ENCODE data around the gene NETO1.
A peak's percentile ranks its signal among the peaks of the same experiment; 100 is the strongest.

The NETO1 gene

DNA sequence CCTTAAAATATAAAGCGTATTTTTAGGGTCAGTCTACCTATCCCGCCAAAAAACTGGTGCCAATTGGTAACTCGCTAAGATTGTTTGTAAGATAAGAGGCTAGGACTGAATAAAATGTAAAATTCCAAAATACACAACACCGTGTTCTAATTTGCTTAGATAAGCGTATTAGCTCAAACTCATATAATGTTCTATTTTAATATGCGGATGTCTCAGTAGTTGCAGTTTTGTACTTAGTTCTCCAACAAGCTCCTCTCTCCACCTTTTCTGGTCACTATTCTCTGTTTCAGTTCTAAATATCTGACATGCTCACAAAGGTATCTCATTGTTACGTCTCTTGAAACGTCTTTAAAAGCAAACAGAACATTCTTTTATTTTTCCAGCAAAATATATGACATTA is 24.0 kb downstream of the NETO1 start:
- DNase-seq, result no peak

DNA sequence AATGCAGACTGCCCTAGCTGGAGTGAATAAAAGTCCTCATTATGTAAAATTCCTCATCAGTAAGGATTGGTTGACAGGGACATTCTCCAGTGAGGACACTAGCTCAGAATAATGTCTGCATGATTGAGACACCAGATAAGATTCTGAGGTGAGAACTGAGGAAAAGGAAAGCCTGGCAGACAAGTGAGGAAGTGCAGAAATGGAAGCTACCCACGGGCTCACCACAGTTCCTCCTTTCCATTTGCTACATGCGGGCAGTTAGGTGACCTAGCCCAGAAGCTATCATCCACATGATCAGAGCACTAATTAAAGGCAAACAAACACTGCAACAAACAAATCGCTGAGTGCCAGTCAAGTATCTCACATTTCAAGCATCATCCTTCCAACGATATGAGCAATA is 27.7 kb downstream of the NETO1 start:
- DNase-seq, result no peak

DNA sequence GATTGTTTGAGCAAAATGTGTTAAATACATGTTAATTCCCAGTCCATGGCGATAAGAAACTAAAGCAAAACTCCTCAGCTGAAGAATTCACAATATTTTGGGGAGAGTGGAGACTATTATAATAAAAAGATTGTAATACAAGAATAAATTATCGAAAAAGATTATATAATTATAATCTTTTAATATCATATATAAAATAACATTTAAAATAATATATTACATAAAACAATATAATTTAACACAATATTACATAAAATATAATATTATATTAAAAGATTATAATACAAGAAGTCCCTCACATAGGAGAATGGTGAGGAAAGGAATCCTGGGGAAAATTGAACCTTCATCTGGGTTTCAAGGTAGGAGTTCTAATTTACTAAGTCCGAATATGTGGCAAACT is 33.1 kb downstream of the NETO1 start:
- DNase-seq, result no peak

DNA sequence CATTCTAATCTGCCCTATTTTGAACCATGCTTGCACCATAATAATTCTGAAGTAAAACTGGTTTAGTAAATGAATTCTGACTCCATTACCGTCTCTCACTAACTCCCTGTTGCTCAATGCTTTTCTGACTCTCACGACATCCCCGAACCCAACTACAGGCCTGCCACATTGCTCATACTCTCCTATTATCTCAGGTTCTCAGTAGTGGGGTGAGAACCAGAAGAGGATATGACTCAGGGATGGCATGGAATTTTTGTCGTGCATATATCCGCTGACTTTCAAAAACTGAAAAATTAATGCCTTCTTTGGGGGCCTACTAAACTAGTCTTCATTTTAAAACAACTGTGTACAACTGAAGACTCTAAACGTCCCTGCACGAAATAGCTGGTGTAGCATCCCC is 34.3 kb downstream of the NETO1 start:
- no peak for DNase-seq

DNA sequence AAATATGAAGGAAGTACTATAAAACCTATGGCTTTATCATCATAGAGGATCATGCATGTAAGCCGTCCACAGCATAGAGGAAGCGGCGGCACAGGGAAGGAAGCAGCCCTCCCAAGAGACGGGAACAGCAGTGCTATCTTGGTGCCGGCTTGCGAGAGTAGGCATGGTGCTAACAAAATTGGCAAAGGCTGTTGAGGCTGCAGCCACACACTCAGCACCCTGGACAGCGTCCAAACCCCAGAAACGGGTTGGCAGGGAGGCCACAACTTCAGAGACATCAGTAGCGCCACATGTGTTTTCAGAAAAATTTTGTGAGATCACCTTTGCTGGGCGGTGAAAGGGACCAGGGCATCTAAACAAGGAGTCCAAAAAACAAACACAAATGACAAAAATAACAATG is 37.7 kb downstream of the NETO1 start:
- DNase-seq, result peak; percentile 24

DNA sequence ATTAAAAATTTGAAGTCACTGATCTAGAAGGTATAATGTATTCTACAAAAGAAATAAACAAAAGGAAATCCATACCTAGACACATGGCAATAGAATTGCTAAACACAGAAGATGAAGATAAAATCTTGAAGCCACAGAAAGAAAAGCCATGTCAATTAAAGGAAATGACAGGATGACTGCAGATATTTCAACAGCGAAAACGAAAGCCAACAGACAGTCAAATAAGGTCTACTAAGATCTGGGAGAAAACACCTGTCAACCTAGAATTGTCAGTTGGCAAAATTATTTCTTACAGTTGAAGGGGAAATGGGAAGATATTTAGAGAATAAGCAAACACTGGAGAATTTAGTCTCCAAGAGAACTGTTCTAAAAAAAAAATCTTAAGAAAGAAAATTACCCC is 39.2 kb downstream of the NETO1 start:
- DNase-seq, result no peak

DNA sequence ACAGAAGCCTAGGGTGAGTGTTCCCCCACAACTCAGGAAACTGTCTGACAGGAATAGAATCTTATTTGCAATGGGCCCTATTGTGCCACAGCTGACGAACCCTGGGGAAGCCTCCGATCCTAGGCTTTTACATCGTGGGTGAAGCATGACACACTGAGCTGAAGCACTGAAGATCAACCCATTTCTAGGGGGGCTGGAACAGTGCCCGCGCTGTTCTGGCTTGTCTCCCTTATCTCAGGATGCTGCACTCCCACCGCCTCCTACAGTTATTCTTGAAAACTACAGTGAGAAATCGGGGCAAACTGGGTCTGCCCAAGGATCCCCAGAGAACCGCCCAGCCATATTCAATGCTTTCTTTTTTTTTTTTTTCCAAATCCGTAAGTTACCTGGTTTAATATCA is 41.1 kb downstream of the NETO1 start:
- DNase-seq, result no peak

DNA sequence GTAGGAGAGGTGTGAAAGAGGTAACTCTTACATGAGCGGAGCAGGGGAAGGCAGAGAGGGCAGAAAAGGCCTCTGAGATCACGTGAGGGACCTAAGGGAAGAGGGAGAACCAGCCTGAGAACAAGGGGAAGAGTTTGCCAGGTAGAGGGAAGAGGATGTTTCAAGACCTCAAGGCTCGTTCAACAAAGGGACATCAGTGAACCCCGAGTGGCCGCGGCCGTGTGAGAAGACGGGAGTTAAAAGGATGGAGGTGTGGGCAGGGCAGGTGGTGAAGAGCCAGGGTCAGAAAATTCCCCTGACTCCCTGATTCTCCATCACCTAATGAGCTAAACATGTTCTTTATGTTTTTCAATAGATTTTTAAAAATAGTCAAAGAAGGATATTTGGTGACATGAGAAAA is 44.4 kb downstream of the NETO1 start:
- DNase-seq, result no peak

DNA sequence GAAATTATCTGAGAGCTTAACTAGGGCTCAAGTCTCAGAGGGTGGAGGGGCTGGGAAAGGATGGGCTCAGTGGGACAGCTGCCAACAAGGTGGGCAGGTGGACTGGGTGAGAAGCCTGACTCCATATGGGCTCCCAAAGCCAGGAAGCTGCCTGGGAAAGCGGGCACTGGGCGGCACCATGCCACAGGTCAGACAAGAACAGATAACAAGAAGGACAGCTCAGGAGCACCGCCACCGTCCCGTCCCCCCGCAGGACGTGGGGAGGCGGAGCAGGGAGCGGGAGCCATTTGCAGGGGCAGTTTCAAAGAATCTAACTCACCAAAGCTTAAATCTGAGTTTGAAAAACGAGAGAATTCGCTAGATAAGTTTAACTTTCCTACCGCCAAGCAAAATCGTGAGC is 45.6 kb downstream of the NETO1 start:
- no peak for DNase-seq

DNA sequence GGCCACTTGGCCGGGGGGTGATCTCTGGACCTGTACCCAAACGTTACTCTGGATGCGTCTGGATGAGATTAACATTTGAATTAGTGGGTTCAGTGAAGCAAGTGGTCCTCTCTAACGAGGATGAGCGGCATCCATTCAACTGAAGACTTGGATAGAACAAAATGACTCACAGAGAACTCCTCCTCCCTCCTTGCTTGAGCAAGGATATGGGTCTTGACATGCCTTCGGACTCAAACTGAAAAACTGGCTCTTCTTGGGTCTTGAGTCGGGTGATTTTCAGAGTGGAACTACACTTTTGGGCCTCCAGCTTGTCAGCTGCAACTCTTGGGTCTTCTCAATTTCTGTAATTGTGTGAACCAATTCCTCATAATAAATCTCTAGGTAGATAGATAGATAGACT is 47.2 kb downstream of the NETO1 start:
- no peak for DNase-seq

DNA sequence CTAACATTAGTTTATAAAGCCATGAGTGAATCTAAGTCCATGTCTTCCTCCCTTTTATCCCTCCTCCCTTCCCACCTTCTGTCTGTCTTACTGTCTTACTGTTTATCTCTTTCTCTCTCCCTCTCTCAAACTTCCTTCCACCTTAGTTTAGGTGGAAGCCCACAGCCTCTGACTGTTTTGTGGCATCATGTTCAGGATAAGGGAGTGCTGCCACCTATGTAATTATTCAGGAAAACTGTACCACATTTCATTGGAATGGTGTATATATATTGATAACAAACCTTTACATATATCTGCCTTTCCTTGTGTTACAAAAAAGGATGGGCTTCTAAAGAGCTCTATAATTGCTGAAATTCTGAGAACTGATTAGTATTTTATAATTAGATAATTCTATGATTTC is 48.7 kb downstream of the NETO1 start:
- DNase-seq, result no peak

DNA sequence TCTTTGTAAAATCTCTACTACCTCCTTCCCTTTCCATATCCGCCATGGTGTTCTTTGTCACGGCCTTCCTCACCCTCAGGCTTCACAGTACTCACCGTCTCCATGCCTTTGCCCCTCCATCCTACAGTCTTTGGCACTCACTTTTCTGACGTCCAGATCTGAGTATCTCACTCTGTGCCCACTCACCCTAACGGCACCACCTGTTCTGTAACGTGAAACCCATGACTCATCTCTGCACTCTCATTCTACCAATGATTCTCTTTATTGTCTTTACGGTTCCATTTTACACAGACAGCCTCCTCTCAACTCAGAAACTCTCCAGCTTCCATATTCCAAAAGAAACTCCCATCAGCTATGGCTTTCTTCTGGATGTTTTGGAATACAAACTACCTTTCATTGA is 56.7 kb downstream of the NETO1 start:
- no peak for DNase-seq

DNA sequence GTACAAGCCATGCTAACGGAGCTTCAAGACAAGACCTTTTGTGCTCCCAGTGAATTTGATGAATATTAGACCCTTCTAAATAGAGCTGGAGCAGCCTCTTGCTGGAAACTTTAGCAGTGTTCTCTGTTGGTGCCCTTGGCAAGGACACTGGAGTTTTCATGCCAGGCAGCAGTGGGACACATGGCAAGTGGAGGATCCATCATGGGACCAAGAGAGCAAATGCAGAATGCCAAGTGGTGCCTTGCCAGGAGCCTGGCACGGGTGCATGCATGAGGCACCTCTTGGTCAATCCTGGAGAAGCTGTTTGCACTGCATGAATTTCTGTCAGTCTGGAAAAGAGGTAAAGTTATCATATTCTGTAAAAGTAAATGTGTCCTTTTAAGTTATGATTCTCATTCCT is 59.1 kb downstream of the NETO1 start:
- DNase-seq, result no peak

DNA sequence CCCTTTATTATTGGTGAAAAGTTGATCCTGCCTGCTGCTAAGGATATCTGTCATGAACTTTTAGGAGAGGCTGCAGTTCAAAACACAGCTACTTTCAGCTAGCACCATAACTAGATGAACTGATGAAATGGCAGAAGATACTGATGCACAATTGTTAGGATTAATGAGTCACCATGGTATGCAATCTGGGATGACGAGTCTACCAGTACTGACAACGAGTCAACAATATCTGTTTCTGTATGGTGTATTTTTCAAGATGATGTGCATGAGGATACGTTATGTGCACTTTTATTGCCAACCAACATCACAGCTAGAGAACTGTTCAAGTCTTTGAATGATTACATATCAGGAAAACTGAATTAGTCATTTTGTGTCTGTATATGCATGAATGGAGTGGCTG is 68.7 kb downstream of the NETO1 start:
- DNase-seq, result no peak

DNA sequence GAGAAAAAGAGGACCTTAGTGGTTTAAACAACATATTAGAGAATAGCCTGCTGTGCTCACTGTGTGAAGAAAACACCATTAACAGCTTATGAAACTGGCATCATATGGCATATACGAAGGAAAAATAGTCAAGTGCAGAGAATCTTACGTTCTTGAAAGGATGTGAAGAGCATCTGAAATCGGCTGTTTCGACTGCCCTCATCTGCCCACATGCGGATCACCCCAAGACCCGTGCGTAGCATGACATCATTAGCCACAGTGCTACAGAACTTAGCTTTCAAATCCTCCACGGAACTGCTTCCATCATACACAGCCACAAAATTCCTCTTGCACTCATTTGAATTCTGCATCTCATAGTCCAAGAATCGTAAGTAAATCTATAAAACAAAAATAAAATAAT is 84.3 kb downstream of the NETO1 start:
- DNase-seq, result no peak

DNA sequence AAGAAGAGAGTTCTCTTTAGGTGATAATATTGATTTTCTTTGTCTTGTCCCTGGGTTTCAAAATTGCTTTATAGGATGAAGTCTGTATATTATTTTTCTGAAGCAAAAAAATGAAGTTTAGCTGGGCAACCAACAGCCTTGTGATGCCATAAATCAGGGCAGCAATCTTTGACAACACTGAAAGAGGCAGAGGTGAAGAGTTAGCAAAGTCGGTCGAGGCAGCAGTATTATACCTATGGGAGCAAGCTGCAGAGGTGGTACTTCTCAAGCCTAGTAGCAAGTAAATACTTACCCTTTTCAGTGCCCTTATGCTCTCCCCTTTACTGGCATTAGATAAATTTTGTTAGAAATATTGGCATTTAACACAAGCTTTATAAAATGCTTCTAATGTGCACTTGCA is 92.9 kb downstream of the NETO1 start:
- DNase-seq, result no peak

DNA sequence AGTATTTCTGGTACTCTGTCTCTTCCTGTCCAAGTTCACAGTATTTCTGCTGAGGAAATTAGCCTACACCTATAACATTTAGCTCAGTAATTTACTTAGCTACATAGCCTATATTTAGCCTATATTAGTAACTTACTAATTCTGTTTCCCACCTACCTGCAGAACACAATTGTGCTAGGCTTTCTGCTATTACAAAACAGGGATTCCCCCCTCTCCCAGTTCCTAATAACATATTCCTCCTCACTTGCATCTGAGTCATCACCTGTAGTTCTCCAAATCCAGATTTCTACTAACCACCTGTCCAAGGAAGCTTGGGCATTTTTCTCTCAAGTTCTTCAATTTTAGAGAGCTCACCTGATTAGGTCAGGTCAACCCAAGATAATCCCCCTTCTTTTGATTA is 94.9 kb downstream of the NETO1 start:
- DNase-seq, result no peak

DNA sequence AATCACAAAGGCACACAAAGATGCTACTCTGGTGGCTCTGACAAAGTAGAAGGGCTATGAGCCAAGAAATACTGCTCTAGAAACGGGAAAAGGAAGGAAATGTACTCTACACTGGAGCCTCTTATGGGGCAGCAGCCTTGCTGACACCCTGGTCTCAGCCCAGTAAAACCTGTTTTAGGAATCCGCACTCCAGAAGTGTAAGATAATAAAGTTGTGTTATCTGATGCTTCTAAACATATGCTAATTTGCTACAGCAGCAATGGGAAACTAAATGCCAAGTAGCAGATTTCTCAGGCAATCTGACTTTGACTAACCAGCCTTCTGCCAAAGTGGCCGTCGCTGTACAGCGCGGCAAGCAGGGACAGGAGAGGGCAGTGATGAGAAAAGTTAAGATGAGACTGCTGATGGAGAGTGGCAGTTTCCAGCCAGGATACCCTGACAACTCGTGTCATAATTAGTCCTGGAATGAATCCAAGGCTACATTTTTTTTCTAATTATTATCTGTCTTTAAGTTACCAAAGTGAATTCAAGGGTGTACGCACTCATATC is 99.0 kb downstream of the NETO1 start:
- DNase-seq, result no peak

DNA sequence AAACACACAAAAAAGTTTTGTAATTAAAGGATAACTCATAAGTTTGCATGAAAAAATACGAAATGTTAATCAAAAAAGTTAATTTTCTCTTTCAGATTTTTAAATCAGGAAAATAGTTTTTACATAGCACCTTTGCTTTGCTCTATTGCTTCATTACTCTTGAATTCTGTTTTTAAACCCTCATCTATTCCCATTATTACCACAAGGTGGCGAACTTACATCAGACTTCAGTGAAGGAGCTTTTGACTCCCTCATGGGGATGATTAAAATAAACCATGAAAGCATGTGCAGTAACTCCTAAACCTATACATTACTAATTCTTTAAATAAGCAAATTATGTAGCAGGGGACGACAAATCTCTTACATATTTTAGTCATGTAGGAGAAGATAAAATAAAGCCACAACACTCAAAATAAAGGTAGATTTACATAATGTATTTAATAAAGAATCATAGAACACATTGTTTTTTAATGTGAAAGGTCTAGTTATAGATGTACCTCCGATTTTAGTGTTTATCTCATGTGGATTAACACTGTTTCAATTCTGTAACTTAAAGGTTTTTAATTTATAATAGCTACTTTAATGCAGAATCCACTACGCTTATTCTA is 105.2 kb downstream of the NETO1 start:
- DNase-seq, result no peak

DNA sequence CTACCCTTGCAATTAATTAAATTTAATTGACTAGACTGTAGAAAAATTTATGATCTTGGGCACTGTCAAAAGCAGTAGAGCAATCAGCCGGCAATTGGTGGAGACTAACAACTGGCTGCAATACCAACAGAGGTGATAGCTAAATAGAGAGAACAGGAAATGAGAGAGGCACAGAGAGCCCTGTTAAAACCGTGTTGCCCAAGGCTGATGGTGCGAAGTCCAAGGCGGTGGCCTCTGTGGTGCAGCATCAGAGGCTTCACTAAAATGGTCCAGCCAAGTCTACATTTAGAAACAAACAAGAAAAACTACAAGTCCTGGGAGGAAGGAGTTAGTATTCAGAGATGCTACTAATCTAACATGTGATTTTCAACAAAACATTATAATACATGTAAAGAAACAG is 115.6 kb downstream of the NETO1 start:
- DNase-seq, result no peak

DNA sequence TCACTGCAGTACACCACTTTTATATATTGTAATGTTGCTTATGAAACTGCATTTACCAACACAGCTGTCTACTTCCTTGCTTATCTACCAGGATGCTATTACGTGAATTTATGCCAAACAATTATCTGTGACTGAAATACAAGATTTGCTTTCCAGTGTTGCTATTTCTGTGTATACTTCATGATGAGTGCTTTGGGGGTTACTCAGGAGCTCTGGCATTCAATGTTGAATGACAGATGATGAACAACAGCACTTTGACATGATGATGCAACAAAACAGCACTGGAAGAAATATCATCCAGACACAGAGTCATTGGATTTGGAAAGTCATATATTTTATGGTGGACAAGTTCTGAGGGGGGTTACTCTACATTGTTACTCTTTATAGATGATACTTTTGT is 125.8 kb downstream of the NETO1 start:
- no peak for DNase-seq

DNA sequence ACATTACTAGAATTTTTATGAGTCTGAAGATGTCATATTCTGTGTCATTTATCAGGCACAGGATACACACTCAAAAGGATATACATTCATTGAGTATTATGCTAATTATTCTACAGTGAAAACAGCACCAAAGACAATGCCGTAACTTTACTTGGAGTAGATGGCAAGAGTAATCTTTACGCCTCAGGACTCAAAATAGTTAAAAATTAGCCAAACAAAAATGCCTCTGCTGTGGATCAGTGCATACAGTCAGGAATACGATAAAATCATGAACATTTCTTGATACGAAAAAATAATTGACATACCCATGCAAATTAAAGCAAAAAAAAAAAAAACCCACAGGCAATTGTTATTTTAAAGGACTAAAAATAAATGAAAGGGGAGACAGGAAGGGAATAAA is 129.7 kb downstream of the NETO1 start:
- DNase-seq, result no peak

DNA sequence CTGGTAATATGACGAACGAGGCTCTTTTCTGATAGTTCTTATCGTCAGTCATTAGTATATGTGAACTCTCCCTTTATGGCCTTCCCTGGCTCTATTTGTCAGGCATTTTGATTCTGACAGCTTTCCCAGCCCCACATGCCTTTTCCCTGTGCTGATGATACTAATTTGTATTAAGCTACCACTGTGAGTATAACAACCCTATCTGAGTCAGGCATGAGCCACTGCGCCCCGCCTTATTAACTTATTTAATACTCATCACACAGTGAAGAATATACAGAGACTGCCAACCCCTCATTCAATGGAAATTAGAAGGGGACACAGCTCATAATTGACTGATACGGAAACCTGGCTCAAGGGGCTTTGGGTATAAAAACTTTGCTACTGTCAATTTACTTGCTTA is 140.0 kb downstream of the NETO1 start:
- DNase-seq, result no peak

DNA sequence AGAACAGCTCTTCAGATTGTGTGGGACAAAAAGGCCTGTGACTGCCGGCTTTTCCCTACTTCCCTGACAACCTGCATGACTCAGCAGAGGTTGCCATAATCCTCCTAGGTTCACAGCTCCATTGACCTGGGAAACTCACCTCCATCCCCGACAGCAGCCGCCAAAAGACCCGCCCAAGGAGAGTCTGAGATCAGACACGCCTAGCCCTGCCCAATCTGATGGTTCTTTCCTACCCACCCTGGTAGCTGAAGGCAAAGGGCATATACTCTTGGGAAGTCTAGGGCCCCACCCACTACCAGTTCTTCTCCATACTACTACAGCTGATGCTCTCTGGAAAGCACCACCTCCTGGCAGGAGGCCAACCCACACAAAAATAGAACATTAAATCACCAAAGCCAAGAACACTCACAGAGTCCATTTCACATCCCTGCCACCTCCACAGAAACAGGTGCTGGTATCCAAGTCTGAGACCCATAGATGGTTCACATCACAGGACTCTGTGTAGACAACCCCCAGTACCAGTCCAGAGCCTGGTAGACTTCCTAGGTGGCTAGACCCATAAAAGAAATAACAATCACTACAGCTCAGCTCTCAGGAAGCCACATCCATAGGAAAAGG is 140.6 kb downstream of the NETO1 start:
- peak; percentile 30 for DNase-seq

DNA sequence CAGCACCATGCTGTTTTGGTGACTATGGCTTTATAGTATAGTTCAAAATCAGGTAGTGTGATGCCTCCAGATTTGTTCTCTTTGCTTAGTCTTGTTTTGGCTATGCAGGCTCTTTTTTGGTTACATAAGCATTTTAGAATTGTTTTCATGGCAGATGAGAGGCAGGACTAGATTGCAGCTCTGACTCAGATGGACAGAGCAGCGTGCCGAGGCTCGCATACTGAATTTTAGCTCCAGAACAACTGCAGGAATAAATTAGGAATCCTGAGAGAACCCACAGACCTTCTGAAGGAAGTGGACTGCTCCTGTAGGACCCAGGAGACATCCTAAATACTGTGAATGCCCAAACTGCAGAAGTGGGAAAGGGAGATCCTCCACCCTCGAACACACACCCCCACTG is 141.6 kb downstream of the NETO1 start:
- no peak for DNase-seq
